HG03103 (cell line): ENCODE results near the gene MACROD2.
"Not testable (repeated sequence)": the region's sequence is repeated elsewhere in the genome, so short reads cannot be mapped to it uniquely, and the experiment has no call there.

ENCODE experiments used
- ATAC-seq: cut with Tn5 transposase; IDR thresholded peaks from one replicate; pipeline ENCODE4 v1.9.1; 2021; ENCODE audit warnings: low read depth; ENCODE audit not compliant: unreplicated experiment

Gene MACROD2

GRCh38 chr20:15763366-15763765, 1768.0 kb downstream of the MACROD2 start:
- ATAC-seq: no peak

DNA sequence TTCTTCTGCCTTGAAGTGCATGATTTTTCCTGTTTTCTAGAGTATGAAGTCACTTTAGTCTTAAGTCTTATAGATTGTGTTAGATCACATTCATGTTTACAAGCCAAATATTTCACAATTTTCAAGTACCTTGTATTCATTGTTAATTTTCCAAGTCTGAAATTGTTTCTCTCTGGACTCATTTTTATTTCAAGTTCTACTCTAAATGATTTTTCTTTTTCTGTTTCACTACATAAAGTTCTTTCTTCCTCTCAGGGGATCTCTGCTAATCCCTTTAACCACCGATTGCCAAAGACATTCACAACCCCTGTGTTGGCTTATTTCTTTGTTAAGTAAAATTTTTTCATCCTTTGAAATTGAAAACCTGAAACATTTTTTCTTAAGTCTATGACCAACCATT, 1772.3 kb downstream of the MACROD2 start:
- ATAC-seq: no peak

DNA sequence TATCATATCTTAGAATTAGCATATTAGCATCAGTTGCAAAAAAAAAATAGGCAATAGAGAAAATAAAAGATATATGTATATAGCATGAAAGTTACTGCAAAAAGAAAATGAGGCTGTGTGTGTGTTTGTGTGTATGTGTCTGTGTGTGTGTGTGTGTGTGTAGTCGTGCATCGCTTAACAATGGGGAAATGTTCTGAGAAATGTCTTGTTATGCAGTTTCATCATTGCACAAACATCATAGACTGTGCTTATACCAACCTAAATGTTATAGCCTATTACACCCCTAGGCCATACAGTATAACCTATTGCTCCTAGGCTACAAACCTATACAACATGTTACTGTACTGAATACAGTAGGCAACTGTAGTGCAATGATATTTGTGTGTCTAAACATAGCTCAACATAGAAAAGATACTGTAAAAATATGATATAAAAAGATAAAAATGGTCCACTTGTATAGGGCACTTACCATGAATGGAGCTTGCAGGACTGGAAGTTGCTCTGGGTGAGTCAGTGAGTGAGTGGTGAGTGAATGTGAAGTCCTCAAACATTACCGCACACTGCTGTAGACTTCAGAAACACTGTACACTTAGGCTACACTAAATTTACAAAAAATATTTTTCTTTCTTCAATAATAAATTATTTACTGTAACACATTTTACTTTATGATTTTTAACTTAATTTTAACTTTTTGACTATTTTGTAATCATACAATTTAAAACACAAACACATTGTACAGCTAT, 1772.9 kb downstream of the MACROD2 start:
- ATAC-seq: no peak

- ATAC-seq: no peak
Observed at GRCh38 chr20:15772826-15773225, 1777.5 kb downstream of the MACROD2 start.

- ATAC-seq: no peak
Observed at GRCh38 chr20:15774926-15775325, 1779.6 kb downstream of the MACROD2 start.

DNA sequence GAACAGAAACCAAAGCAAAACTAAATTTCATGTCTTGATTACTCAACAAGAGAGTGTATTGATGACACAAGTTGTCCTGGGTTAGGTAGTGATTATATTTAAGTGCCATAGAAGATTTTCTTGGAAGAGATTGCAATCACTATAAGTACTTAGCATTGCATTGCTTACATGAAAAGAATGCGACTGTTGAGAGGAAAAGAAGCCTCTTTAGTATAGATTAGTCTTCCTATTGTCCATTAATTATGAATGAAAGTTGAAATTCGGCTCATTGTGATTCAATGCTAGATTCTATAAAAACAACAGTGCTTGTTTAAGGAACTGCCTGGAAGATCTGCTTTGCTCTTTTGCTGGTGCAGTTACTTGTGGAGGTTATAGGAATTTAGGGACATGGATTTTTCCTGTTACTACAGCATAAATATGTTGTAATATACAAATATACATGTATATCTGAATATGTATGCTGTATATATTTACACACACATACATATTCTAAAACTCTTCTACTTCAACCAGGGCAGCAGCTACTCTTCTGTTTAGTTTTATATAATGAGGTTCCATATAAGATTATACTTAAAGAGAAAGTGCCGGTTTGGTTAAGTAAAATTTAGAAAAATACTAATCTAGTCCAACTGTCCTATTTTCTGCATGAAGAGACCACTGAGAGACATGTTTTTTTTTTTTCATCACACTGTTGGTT, 1781.6 kb downstream of the MACROD2 start:
- no peak for ATAC-seq

DNA sequence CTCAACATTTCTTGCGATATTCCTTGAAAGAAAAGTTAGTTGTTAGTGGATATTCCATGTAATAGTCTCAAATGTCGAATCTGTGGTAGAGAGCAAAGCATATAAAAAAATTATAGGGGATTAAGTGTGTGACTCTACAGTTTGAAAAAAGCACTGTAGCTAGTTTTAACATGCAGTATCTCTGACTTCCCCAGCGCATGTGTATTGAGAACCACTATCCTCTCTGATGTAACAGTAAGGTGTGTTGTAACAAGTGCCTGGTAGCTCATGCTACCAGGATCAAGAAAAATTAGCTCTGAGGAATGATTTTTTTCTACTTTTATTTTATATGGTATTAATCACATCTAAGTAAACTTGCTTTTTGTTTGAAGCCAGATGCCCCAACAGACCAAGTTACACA, 1788.7 kb downstream of the MACROD2 start:
- no peak for ATAC-seq

DNA sequence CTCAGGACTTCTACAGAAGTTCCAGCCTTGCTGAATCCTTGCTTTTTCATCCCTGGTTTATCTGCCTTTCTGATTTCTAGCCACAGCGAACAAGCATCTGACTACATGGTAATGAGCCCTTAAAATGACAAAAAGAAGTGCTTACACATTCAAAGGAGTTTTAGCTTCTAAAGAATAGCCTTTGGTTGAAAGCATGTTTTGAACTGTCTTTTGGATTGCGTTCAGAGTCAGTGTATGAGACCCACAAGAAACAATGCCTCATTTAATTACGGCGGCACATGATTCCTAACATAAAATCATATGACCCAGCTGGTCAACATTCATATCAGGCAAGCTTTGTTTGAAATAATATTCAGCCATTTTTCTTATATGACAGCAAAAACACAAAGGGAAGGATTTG, 1793.8 kb downstream of the MACROD2 start:
- ATAC-seq: no peak

- ATAC-seq: no peak
Observed at GRCh38 chr20:15792855-15793254, 1797.5 kb downstream of the MACROD2 start.

- ATAC-seq: no peak
Observed at GRCh38 chr20:15794409-15794808, 1799.1 kb downstream of the MACROD2 start.

- ATAC-seq: no peak
Observed at GRCh38 chr20:15795305-15796019, 1800.1 kb downstream of the MACROD2 start.

DNA sequence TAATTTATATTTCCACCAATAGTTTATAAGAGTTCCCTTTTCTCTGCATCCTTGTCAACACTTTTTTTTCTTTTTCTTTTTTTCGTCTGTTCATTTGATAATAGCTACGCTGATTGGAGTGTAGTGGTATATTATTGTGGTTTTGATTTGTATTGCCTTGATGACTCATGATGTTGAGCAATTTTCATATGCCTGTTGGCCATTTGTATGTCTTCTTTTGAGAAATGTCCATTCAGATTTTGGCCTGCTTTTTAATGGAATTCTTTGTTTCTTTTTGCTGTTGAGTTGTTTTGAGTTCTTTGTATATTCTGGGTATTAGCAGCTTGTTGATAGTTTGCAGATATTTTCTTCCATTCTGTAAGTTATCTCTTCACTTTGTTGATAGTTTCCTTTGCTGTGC, 1804.6 kb downstream of the MACROD2 start:
- ATAC-seq: no peak

DNA sequence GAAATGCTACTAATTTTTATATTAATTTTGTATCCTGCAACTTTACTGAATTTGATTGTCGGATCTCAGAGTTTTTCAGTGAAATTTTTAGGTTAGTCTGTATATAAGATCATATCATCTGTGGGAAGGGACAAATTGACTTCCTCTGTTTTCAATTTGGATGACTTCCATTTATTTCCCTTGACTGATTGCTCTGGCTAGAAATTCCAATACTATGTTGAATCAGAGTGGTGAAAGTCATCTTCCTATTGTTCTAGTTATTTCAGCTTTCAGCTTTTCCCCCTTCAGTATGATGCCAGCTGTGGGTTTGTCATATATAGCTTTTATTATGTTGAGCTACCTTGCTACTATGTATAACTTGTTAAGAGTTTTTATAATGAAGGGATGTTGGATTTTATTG, 1806.7 kb downstream of the MACROD2 start:
- no peak for ATAC-seq

GRCh38 chr20:15805154-15805553, 1809.8 kb downstream of the MACROD2 start:
- ATAC-seq: no peak

DNA sequence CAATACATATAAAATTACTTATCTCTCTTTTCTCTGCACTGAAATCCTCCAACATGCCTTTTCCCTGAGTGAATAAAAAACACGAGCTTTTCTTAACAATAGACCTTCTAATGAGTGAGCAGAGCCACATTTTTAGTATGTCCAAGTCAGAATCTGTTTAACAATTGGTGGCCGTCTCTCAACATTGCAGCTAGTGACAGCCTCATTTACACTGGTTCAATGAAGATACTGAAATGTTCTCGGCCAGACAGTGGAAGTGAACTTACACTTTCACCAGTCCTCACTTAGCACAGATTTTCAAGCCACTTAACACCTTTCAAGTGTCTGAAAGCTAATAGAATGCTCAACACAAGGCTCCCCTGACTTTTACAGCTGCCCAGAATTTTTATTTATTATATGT, 1810.8 kb downstream of the MACROD2 start:
- no peak for ATAC-seq

DNA sequence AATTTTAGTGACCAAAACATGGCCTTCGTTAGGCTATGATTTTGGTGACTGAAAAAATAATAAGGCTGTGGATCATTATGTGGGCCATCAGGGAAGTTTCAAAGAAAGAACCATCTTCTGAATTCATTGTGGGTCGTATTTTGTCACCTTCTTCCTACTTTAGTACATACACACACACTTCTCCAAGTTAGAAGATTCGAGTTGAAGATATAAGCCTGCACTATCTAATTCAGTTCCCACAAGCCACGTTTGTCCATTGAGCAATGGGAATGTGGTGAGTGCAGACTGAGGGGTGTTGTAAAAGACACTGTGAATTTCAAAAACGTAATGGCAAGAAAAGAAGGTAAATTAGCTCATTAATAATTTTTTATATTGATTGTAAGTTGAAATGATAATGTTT, 1812.0 kb downstream of the MACROD2 start:
- ATAC-seq: no peak

DNA sequence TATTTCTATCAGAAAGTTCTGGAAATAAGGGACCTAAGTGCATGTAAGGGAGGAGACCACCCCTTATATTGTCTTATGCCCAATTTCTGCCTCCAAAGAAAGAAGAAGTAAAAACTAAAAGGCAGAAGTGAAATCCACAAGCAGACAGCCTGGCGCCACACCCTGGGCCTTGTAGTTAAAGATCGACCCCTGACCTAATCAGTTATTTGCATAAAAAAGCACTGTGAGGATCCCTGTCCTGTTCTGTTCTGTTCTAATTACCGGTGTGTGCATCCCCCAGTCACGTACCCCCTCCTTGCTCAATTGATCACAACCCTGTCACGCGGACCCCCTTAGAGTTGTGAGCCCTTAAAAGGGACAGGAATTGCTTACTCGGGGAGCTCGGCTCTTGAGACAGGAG, 1812.5 kb downstream of the MACROD2 start:
- not testable (repeated sequence) for ATAC-seq

DNA sequence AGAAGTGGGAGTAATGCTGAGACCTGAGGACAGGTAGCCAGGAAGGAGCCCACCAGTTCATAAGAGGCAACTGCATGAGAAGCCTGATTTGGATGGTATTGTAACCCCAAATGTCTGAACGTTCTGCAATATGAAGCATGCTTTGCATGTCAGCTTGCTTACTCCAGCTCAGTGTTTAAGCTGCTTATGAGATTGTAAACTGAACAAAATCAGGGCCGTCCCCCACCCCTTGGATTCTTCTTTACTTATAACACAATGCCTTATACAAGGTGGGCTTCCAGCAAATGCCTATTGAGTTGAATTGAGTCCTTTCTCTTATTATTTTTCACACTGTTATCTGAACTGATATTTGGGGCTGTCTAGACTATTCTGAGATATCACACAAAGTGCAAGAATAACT, 1816.6 kb downstream of the MACROD2 start:
- no peak for ATAC-seq

DNA sequence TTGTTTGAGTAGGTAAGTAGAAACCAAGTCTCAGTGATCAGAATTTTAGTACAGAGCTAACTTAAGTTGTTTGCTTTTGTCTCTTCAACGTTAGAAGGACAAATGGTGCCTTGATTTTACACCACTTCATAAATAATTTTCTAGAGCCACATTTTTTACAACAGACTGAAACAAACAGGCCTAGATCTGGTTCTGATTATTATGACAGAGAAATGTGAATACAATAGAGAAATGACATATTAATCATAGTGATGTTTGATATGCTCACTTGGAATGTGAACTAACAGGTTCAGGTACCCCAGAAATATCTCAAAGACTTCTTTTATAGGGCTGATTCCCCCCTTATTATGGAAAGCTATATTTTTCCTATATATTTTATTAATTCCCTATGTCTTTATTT, 1817.4 kb downstream of the MACROD2 start:
- no peak for ATAC-seq

- no peak for ATAC-seq
Observed at GRCh38 chr20:15814360-15814759, 1819.0 kb downstream of the MACROD2 start.

DNA sequence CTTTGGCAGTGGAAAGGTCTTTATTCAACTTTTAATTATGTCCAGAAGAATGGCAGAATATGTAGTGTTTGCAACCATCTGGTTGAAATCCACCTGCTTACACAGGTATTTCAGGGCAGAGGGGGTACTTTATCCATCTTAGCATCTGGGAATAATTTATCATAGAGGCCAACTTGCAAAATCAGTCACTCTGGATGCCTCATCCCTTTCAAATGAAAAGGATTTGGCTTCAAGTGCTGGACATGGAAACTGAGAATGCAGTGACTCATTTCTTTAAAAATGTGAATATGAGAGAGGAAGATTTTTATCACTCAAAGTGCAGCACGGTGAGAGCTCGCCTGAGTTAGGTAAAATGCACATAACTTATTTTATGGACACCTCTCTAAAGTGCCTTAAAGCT, 1819.6 kb downstream of the MACROD2 start:
- no peak for ATAC-seq

DNA sequence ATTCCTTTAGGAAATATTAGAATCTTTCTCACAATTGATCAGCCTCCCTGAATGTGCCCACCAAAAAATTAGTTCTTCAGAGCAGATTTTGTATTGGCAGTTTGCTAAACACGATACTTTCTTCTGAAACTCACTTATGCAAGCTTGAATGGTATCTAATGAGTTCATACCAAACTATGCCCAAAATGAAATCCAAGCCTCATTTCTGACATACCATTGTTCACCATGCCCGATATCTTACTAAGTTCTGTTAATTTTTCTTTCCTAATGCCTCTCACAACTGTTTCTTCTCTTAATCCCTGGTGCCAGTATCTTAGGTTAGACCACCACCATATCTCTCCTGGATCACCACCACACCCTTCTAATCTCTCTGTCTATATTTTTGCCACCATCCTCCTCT, 1822.0 kb downstream of the MACROD2 start:
- ATAC-seq: no peak
